AG04450 (cell line): ENCODE results near the gene TUSC1. TPM values are rescaled to one million over a fixed set of nuclear protein-coding genes. Genes with fewer than 3 reads are reported as not detected.
"Not testable (repeated sequence)": the region's sequence is repeated elsewhere in the genome, so short reads cannot be mapped to it uniquely, and the experiment has no call there.

Experiments used
- CTCF ChIA-PET: fragments of 300-600, 350-600 bp; formaldehyde crosslinking; extraction: SDS; loops from one replicate; lab custom pipeline; 2022; ENCODE audit warnings: antibody characterized with exemption, inconsistent platforms; lab: Charles Lee
- POLR2A ChIA-PET: fragments of 350-600 bp; formaldehyde crosslinking; extraction: SDS; loops from one replicate; lab custom pipeline; 2021; ENCODE audit warnings: antibody characterized with exemption, inconsistent platforms; lab: Yijun Ruan, JAX
- DNase-seq: peaks from one replicate; pipeline ENCODE4 v3.0.0-alpha.2; 2011; ENCODE audit warnings: low read depth, low spot score
- H3K27ac ChIP-seq: one replicate; pipeline ENCODE4 v1.5.1; 2012; ENCODE audit warnings: low read depth, low read length, control low read depth
- H3K27me3 ChIP-seq: one replicate; pipeline ENCODE4 v1.6.0; 2012; ENCODE audit warnings: low read length; ENCODE audit not compliant: control insufficient read depth, insufficient read depth
- H3K4me3 ChIP-seq: 2 replicates; pipeline ENCODE4 v1.5.1; 2011; ENCODE audit warnings: mild to moderate bottlenecking, low read depth, low read length, control low read depth
- H3K9me3 ChIP-seq: 2 replicates; pipeline ENCODE4 v1.5.1; 2012; ENCODE audit warnings: low read length; ENCODE audit not compliant: control insufficient read depth, insufficient read depth
- CTCF ChIP-seq: IDR thresholded peaks from 2 replicates; pipeline ENCODE4 v1.5.1; 2011; ENCODE audit warnings: low read depth, low read length, control low read depth, inconsistent platforms
- polyA plus RNA-seq: library from polyadenylated mRNA; depleted of rRNA; stranded (reverse); fragments of >200 nt; gene quantifications from 2 replicates; pipeline ENCODE4 v1.2.3, GENCODE V29; 2011

Gene TUSC1
- polyA plus RNA-seq, 1 experiment: 3.6 TPM

- ChIA-PET CTCF (interaction anchor here (3.1 kb wide), 1 partner anchor 11 kb away, joined by 17 read pairs; no protein-coding TSS in a partner anchor), POLR2A (no interaction called here)
- H3K9me3 ChIP-seq: no peaks in the 10 kb centered on the region
- no peak overlapping the region for H3K27ac ChIP-seq
- DNase-seq: no peak
- TF ChIP-seq CTCF: no peak
- H3K27me3 ChIP-seq: no peaks in the 10 kb centered on the region
- no peak overlapping the region for H3K4me3 ChIP-seq
Observed at GRCh38 chr9:25704800-25705199, 26.6 kb upstream of the TUSC1 start.

- no peak for DNase-seq
- no peak for TF ChIP-seq CTCF
- CTCF ChIA-PET: interaction anchor here (0.8 to 3.1 kb wide), 2 partner anchors 12 to 622 kb away, joined by 3 to 17 read pairs; no protein-coding TSS in a partner anchor
- Histone ChIP-seq H3K27me3 (no peaks in the 10 kb centered on the region), H3K4me3 (no peak overlapping the region), H3K9me3 (no peaks in the 10 kb centered on the region), H3K27ac (no peak overlapping the region)
- POLR2A ChIA-PET: no interaction called here
Observed at GRCh38 chr9:25703701-25704357, 25.6 kb upstream of the TUSC1 start.

GRCh38 chr9:25702536-25702935, 24.3 kb upstream of the TUSC1 start:
- no peaks in the 10 kb centered on the region for H3K27me3 ChIP-seq
- TF ChIP-seq CTCF: no peak
- CTCF ChIA-PET: interaction anchor here (3.1 kb wide), 1 partner anchor 13 kb away, joined by 17 read pairs; no protein-coding TSS in a partner anchor
- no peak for DNase-seq
- POLR2A ChIA-PET: interaction anchor here (1.7 kb wide), 1 partner anchor 25 kb away, joined by 5 read pairs; the partner anchor contains the start of gene TUSC1
- no peak overlapping the region for H3K4me3 ChIP-seq
- H3K27ac ChIP-seq: no peak overlapping the region
- no peaks in the 10 kb centered on the region for H3K9me3 ChIP-seq

GRCh38 chr9:25700899-25701298, 22.7 kb upstream of the TUSC1 start:
- H3K27me3 ChIP-seq, POLR2A ChIA-PET, H3K9me3 ChIP-seq, H3K4me3 ChIP-seq, CTCF ChIA-PET, H3K27ac ChIP-seq, DNase-seq: not testable (repeated sequence)

GRCh38 chr9:25700430-25700829, 22.2 kb upstream of the TUSC1 start:
- TF ChIP-seq CTCF: no peak
- Histone ChIP-seq H3K4me3 (no peak overlapping the region), H3K9me3 (no peaks in the 10 kb centered on the region), H3K27me3 (no peaks in the 10 kb centered on the region), H3K27ac (no peak overlapping the region)
- CTCF ChIA-PET: no interaction called here
- POLR2A ChIA-PET: no interaction called here
- no peak for DNase-seq
